Fibroblast of lung (primary cell): Measurements from ENCODE around the gene PDE3B. TPM values are rescaled to one million over a fixed set of nuclear protein-coding genes. Genes with fewer than 3 reads are reported as not detected.
A peak's percentile ranks its signal among the peaks of the same experiment; 100 is the strongest.

Experiments
- DNase-seq, 2 donors: peaks; one replicate each; pipeline versions ENCODE4 v3.0.0 to v3.0.0-alpha.2; 2010; ENCODE audit warnings: low read depth in 2 of 2
- H2AFZ ChIP-seq: 2 replicates; pipeline ENCODE4 v1.5.1; 2012; ENCODE audit warnings: low read length, control low read depth, inconsistent platforms
- H3K27ac ChIP-seq: 2 replicates; pipeline ENCODE4 v1.5.1; 2011; ENCODE audit warnings: low read length, control low read depth; ENCODE audit not compliant: insufficient read depth
- H3K27me3 ChIP-seq: 2 replicates; pipeline ENCODE4 v1.5.1; 2011; ENCODE audit warnings: mild to moderate bottlenecking, low read length; ENCODE audit not compliant: control insufficient read depth, insufficient read depth
- H3K36me3 ChIP-seq: 2 replicates; pipeline ENCODE4 v1.5.1; 2011; ENCODE audit warnings: low read length; ENCODE audit not compliant: control insufficient read depth, insufficient read depth
- H3K4me1 ChIP-seq: 2 replicates; pipeline ENCODE4 v1.5.1; 2011; ENCODE audit warnings: low read length; ENCODE audit not compliant: control insufficient read depth, insufficient read depth; ENCODE audit errors: extremely low read depth
- H3K4me2 ChIP-seq: 2 replicates; pipeline ENCODE4 v1.5.1; 2011; ENCODE audit warnings: low read length, control low read depth; ENCODE audit not compliant: insufficient read depth; ENCODE audit errors: extremely low read depth
- H3K4me3 ChIP-seq, 4 experiments: fragments of 200-600 bp in 1 of 4; sonication (generic) in 1 of 4; replicated peaks in 1 of 4; 2 replicates each; pipeline ENCODE4 v1.5.1; 2011 to 2016; ENCODE audit warnings: low read length in 4 of 4, low read depth in 3 of 4, mild to moderate bottlenecking in 3 of 4, control low read depth in 2 of 4, inconsistent platforms in 1 of 4, mixed read lengths in 1 of 4; ENCODE audit not compliant: insufficient read depth in 1 of 4; ENCODE audit errors: control extremely low read depth in 1 of 4
- H3K79me2 ChIP-seq: 2 replicates; pipeline ENCODE4 v1.5.1; 2012; ENCODE audit warnings: mild to moderate bottlenecking, low read length, inconsistent platforms; ENCODE audit not compliant: control insufficient read depth, insufficient read depth
- H3K9ac ChIP-seq: 2 replicates; pipeline ENCODE4 v1.5.1; 2011; ENCODE audit warnings: mild to moderate bottlenecking, low read length, control low read depth; ENCODE audit not compliant: insufficient read depth
- H3K9me3 ChIP-seq: 2 replicates; pipeline ENCODE4 v1.5.1; 2012; ENCODE audit warnings: low read depth, low read length; ENCODE audit not compliant: control insufficient read depth, insufficient read depth
- H4K20me1 ChIP-seq: 2 replicates; pipeline ENCODE4 v1.5.1; 2011; ENCODE audit warnings: low read length; ENCODE audit not compliant: control insufficient read depth, insufficient read depth; ENCODE audit errors: extremely low read depth
- EZH2 ChIP-seq: IDR thresholded peaks from 2 replicates; pipeline ENCODE4 v1.5.1; 2012; ENCODE audit warnings: low read length, control low read depth, mild to moderate bottlenecking; ENCODE audit errors: missing control alignments
- polyA plus RNA-seq, 2 donors: library from polyadenylated mRNA; depleted of rRNA in 1 of 2; stranded (reverse) in 1 of 2; unstranded in 1 of 2; fragments of >200 nt; gene quantifications; 2 replicates each; pipeline ENCODE4 v1.2.1, GENCODE V29; 2011 to 2012; ENCODE audit warnings: missing spikeins in 1 of 2
- total RNA-seq: library from RNA; depleted of rRNA; stranded (reverse); fragments of >200 nt; gene quantifications from 2 replicates; pipeline ENCODE4 v1.2.1, GENCODE V29; 2014
- TF ChIP-seq, protein P1 (sequence below), 2 donors: IDR thresholded peaks in 1 of 2; conservative IDR thresholded peaks in 1 of 2; 1 replicate in 1 of 2; 2 replicates in 1 of 2; pipeline ENCODE4 v1.5.1; 2011 to 2012; ENCODE audit warnings: low read length in 2 of 2, control low read depth in 1 of 2, inconsistent platforms in 1 of 2, low read depth in 1 of 2, mild to moderate bottlenecking in 1 of 2

Gene PDE3B
- total and polyA plus RNA-seq, 2 donors (not counting 1 experiment from before 2014, with no cell fraction given) = 0.43 to 11.2 TPM

DNA sequence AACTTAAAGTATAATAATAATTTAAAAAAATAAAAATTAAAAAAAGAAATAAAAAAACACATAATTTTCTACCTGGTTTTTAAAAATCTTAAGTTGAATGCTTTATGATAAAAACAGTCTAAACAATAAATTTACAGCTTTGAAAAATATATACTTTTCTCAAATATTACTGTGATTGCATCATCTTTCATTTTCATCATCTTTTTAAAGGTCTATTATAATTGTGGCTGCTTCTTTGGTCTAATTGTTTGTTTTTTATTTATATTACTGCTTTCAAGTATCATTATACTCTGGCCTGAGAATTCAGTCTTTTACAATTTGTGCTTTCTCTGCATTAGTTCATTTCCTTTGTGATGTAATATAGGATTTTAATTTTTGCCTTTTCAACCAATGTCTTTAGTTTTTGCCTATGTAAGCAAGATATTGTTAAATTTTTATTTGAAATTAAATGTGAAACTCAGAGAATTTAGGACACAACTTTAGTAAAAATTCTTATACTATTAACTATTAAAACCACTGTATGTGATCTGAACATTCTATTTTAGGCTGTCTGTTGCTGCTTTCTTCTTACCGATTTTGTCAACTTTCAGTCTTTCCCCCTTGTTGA lies 241.2 kb downstream of the PDE3B start:
- no peaks in the 10 kb centered on the region for H3K27me3 ChIP-seq
- no peak overlapping the region for H3K4me2 ChIP-seq
- H3K4me1 ChIP-seq = no peaks in the 10 kb centered on the region
- no peaks in the 10 kb centered on the region for H3K79me2 ChIP-seq
- H3K9ac ChIP-seq = no peak overlapping the region
- no peak for DNase-seq
- no peak overlapping the region for H3K27ac ChIP-seq
- no peaks in the 10 kb centered on the region for H3K9me3 ChIP-seq
- no peak overlapping the region for H2AFZ ChIP-seq
- TF ChIP-seq, protein P1, sequence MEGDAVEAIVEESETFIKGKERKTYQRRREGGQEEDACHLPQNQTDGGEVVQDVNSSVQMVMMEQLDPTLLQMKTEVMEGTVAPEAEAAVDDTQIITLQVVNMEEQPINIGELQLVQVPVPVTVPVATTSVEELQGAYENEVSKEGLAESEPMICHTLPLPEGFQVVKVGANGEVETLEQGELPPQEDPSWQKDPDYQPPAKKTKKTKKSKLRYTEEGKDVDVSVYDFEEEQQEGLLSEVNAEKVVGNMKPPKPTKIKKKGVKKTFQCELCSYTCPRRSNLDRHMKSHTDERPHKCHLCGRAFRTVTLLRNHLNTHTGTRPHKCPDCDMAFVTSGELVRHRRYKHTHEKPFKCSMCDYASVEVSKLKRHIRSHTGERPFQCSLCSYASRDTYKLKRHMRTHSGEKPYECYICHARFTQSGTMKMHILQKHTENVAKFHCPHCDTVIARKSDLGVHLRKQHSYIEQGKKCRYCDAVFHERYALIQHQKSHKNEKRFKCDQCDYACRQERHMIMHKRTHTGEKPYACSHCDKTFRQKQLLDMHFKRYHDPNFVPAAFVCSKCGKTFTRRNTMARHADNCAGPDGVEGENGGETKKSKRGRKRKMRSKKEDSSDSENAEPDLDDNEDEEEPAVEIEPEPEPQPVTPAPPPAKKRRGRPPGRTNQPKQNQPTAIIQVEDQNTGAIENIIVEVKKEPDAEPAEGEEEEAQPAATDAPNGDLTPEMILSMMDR (conservative IDR thresholded peaks at IDR 0.05 in 1 of 2, IDR thresholded peaks at IDR 0.05 in 1 of 2; ENCODE audit: low read depth in 1 of 2, low read length in 2 of 2) = no peak
- H3K36me3 ChIP-seq = no peaks in the 10 kb centered on the region
- no peak overlapping the region for H3K4me3 ChIP-seq
- no peaks in the 10 kb centered on the region for H4K20me1 ChIP-seq

DNA sequence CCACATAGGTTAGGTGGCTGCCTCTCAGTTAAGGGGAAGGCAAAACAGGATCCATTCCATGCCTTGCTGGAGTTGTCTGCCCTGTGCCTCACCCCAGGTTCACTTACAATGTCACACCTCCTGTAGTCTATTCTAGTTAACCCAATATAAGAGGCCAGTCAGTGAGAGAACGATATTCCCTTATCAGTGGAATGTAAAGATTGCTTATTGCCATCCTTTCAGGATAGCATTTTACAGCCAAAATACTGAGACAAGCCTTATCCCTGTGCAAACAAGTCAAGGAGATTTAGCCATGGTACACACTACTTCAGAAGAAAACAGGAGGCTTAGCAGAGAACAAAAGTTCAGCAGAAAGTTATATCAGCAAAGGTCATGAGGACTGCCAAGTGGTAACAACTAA lies 242.9 kb downstream of the PDE3B start:
- H3K27me3 ChIP-seq = no peaks in the 10 kb centered on the region
- H3K9ac ChIP-seq = no peak overlapping the region
- TF ChIP-seq, protein P1 (conservative IDR thresholded peaks at IDR 0.05 in 1 of 2, IDR thresholded peaks at IDR 0.05 in 1 of 2; ENCODE audit: low read depth in 1 of 2, low read length in 2 of 2) = no peak
- TF ChIP-seq EZH2 = no peak
- H3K4me1 ChIP-seq = no peaks in the 10 kb centered on the region
- no peaks in the 10 kb centered on the region for H3K9me3 ChIP-seq
- DNase-seq = no peak
- no peak overlapping the region for H3K4me2 ChIP-seq
- no peak overlapping the region for H2AFZ ChIP-seq
- no peaks in the 10 kb centered on the region for H3K36me3 ChIP-seq
- no peak overlapping the region for H3K27ac ChIP-seq
- no peaks in the 10 kb centered on the region for H4K20me1 ChIP-seq
- H3K4me3 ChIP-seq = no peak overlapping the region
- no peaks in the 10 kb centered on the region for H3K79me2 ChIP-seq

DNA sequence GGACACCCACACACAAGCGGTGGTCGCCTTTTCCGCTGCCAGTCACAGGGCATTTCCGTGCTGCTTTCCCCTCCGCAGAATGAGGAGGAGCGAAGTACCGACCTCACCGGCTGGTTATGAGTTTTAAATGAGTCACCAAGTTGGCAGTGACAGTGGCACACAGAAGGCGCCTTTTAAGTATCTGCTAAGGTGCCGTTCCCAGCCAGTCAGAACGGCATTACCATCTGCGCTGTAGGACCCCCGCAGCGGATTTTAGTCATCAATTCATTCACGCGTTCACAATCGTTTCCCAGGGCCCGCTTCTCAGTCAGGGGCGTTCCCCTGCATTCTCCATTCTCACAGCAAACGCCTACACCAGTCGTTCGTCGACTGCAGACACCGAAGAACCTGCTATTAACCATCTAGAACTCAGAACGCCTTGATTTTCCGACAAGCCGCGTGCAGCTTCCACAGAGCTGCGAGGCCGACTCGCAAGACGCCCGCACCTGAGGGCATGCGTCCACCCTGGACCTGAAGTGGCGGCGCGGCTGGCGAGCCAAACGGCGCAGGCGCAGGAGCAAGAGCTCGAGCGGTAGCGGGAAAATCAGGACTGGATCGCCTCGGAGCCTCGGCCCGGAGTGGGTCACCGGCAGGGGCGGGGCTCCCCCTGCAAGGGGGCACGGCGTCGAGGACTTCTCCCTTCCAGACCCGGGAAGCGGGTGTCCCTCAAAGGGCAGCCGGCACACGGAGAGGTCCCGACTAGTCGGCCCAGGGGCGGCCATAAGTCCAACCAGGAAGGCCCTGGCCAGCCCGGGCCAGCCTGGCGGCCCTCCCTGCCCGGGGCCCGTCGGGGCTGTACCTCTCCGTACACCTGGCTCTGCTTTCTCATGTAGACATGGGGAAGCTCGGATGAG lies 247.8 kb downstream of the PDE3B start:
- Histone ChIP-seq H4K20me1 (no peaks in the 10 kb centered on the region), H2AFZ (peak overlapping the region; percentile 91), H3K4me3 (peak overlapping the region; percentile 50 to 81 (median 70)), H3K36me3 (no peaks in the 10 kb centered on the region), H3K27ac (no peak overlapping the region), H3K9ac (no peak overlapping the region), H3K9me3 (no peaks in the 10 kb centered on the region), H3K4me2 (peak overlapping the region; percentile 91), H3K79me2 (no peaks in the 10 kb centered on the region), H3K4me1 (no peaks in the 10 kb centered on the region), H3K27me3 (no peaks in the 10 kb centered on the region)
- peak; percentile 88 to 89 for DNase-seq
- no peak for TF ChIP-seq EZH2
- TF ChIP-seq, protein P1 (conservative IDR thresholded peaks at IDR 0.05 in 1 of 2, IDR thresholded peaks at IDR 0.05 in 1 of 2; ENCODE audit: low read depth in 1 of 2, low read length in 2 of 2) = no peak
